HL-60 (cell line): ENCODE data around the gene TTC34.
"Not testable (repeated sequence)": the region's sequence is repeated elsewhere in the genome, so short reads cannot be mapped to it uniquely, and the experiment has no call there.

Experiments used
- CTCF ChIP-seq: IDR thresholded peaks from one replicate; pipeline ENCODE4 v1.5.1; 2011; ENCODE audit warnings: low read length, control low read depth, inconsistent platforms; ENCODE audit not compliant: insufficient read depth
- POLR2AphosphoS5 ChIP-seq: IDR thresholded peaks from 2 replicates; pipeline ENCODE4 v1.6.1; 2012; ENCODE audit warnings: low read depth
- REST ChIP-seq: IDR thresholded peaks from 2 replicates; pipeline ENCODE4 v1.6.1; 2012; ENCODE audit warnings: low read depth; ENCODE audit not compliant: insufficient replicate concordance
- SPI1 ChIP-seq: IDR thresholded peaks from 2 replicates; pipeline ENCODE4 v1.6.1; 2012; ENCODE audit warnings: low read depth, mild to moderate bottlenecking, borderline replicate concordance

GRCh38 chr1:2657909-2658308 is 143.6 kb downstream of the TTC34 start:
- TF ChIP-seq CTCF, POLR2AphosphoS5, REST, SPI1: not testable (repeated sequence)
